Right cardiac atrium (tissue), 5 donors: Measurements from ENCODE around the gene ATP9A. TPM values are rescaled to one million over a fixed set of nuclear protein-coding genes. Genes with fewer than 3 reads are reported as not detected.
"Not testable (repeated sequence)": the region's sequence is repeated elsewhere in the genome, so short reads cannot be mapped to it uniquely, and the experiment has no call there.

Source experiments
- ATAC-seq, 2 donors: fragments of 200-7000 bp; cut with Tn5 transposase; one replicate each; pipeline versions ENCODE4 v1.8.0 to v1.9.1; 2020; ENCODE audit warnings: moderate library complexity in 2 of 2, mild to moderate bottlenecking in 1 of 2
- DNase-seq, 3 donors: peaks; one replicate each; pipeline ENCODE4 v3.0.0-alpha.2; 2020
- H3K27ac ChIP-seq: one replicate; pipeline ENCODE4 v1.5.1; 2013; ENCODE audit warnings: mild to moderate bottlenecking, low read length, control low read depth, moderate library complexity
- H3K27me3 ChIP-seq: one replicate; pipeline ENCODE4 v1.6.1; 2013; ENCODE audit not compliant: control insufficient read depth, insufficient read depth
- H3K4me1 ChIP-seq: one replicate; pipeline ENCODE4 v1.6.1; 2013; ENCODE audit warnings: low read length; ENCODE audit not compliant: control insufficient read depth, insufficient read depth
- H3K4me3 ChIP-seq: one replicate; pipeline ENCODE4 v1.5.1; 2013; ENCODE audit warnings: low read length, control low read depth
- H3K9me3 ChIP-seq: one replicate; pipeline ENCODE4 v1.6.1; 2013; ENCODE audit warnings: low read length; ENCODE audit not compliant: control insufficient read depth
- WGBS: extraction: QIAGEN DNeasy Blood & Tissue Kit; methylation state at CpG from one replicate; pipeline ENCODE4 v1.1.7; 2013; 5-methylcytosine and 5-hydroxymethylcytosine counted together
- intact Hi-C, 4 donors: fragments of 100-400 bp; cut with DNase I; formaldehyde crosslinking; loops; one replicate each; pipeline versions ENCODE4 v1.11.0 to v1.14.0; 2022 to 2023
- polyA plus RNA-seq: library from polyadenylated mRNA; stranded (reverse); fragments of 200-250 nt; gene quantifications from one replicate; pipeline ENCODE4 v1.2.3, GENCODE V29; 2013
- total RNA-seq, 4 donors: library from RNA; stranded (reverse); fragmentation: NEBNext Ultra II Directional; extraction: Animal tissue kit (Norgen Biotek cat#: 25700); gene quantifications; one replicate each; pipeline ENCODE4 v1.2.1, GENCODE V29; 2021
- donor health status: healthy with polysubstance abuse.
- donor health status: DM: no; HTN: yes; CAD: no.
- donor health status: DM: no; HTN: no; CAD: no.
- donor health status: DM: no; HTN: yes; CAD: no; lungs with severe emphysema.
- donor health status: DM: yes; HTN: yes; CAD: no.

ATP9A gene
- total and polyA plus RNA-seq, 5 donors: 6.2 to 23.9 (median 19.4) TPM

GRCh38 chr20:51792960-51793359 is 24.8 kb upstream of the ATP9A start:
- no peak for ATAC-seq
- H3K27me3 ChIP-seq: no peaks in the 10 kb centered on the region
- WGBS: 71% methylated on average over 7 of the region's 7 CpGs

DNA sequence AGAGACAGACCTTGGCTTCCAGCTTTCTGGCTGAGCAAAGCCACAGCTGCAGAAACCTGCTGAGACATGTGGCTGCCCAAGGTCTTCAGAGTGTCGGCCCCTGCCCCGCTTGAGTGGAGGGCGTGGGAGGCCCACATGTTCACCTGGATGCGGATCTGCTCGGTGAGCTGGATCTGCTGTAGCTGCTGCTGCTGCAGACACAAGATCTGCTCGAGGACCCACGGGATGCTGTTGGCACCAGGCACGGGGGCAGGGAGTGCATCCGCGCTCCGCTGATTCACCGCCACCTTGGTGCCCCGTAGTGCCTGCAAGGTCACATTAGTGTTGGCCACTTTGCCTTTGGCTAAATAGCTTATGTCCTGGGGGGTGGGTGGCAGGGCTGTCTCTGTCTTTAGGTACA is 23.4 kb upstream of the ATP9A start:
- no peaks in the 10 kb centered on the region for H3K9me3 ChIP-seq
- no peak overlapping the region for H3K4me3 ChIP-seq
- peak in 1 of 3 donors; percentile 49 for DNase-seq
- WGBS: 95% methylated on average over 13 of the region's 13 CpGs
- intact Hi-C loops: no loop called here
- H3K4me1 ChIP-seq: no peaks in the 10 kb centered on the region
- H3K27me3 ChIP-seq: no peaks in the 10 kb centered on the region
- H3K27ac ChIP-seq: no peak overlapping the region
- no peak for ATAC-seq

More at GRCh38 chr20:51792960-51793359, 24.8 kb upstream of the ATP9A start:
- Histone ChIP-seq H3K9me3 (no peaks in the 10 kb centered on the region), H3K4me1 (no peaks in the 10 kb centered on the region), H3K4me3 (no peak overlapping the region), H3K27ac (no peak overlapping the region)
- DNase-seq: no peak
- intact Hi-C loops: no loop called here

DNA sequence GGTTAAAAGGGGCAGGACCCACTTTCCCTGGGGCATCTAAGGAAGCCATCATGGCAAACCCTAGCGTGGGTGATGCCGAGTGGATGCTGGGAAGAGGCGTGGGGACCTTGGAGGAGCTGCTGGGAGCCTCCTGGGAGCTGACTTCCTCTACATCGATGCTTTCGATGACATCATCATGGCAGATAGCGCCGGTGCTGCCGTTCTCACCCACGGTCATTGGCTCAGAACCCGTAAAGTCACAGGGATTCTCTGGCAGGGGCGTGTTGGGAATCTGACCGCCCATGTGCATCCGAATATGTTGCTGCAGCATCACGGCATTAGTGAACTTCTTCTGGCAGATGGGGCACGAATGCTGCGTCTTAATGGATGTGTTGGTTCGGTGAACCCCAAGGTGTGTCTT is 22.1 kb upstream of the ATP9A start:
- no peak overlapping the region for H3K27ac ChIP-seq
- H3K4me3 ChIP-seq: no peak overlapping the region
- no peaks in the 10 kb centered on the region for H3K27me3 ChIP-seq
- ATAC-seq (no peak), DNase-seq (no peak)
- intact Hi-C loops: no loop called here
- H3K9me3 ChIP-seq: no peaks in the 10 kb centered on the region
- H3K4me1 ChIP-seq: no peaks in the 10 kb centered on the region
- WGBS: 88% methylated on average over 17 of the region's 17 CpGs

GRCh38 chr20:51789434-51789833 is 21.2 kb upstream of the ATP9A start:
- WGBS: 67% methylated on average over 2 of the region's 2 CpGs
- DNase-seq (no peak), ATAC-seq (no peak)
- Histone ChIP-seq H3K4me1 (no peaks in the 10 kb centered on the region), H3K4me3 (no peak overlapping the region), H3K9me3 (no peaks in the 10 kb centered on the region), H3K27ac (no peak overlapping the region), H3K27me3 (no peaks in the 10 kb centered on the region)
- intact Hi-C loops: no loop called here

DNA sequence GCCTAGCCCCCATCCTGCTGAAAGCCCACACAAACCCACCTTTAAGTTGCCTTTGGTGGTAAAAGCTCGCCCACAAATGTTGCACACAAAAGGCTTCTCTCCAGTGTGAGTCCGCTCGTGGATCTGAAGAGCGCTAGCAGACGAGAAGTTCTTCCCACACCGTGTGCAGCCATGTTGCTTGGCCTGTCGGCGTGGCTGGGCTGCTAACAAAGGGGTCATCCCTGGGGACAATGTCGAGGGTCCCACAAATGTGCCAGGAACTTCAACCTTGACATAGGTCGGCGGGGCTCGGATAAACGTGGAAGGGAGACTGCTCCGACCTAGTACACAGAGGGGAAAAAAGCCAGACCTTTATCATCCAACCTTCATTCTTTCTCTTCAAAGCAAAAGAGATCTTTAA is 20.6 kb upstream of the ATP9A start:
- intact Hi-C loops: no loop called here
- WGBS: 86% methylated on average over 14 of the region's 14 CpGs
- no peaks in the 10 kb centered on the region for H3K4me1 ChIP-seq
- ATAC-seq (no peak), DNase-seq (no peak)
- no peaks in the 10 kb centered on the region for H3K27me3 ChIP-seq
- no peak overlapping the region for H3K27ac ChIP-seq
- H3K4me3 ChIP-seq: no peak overlapping the region
- no peaks in the 10 kb centered on the region for H3K9me3 ChIP-seq

DNA sequence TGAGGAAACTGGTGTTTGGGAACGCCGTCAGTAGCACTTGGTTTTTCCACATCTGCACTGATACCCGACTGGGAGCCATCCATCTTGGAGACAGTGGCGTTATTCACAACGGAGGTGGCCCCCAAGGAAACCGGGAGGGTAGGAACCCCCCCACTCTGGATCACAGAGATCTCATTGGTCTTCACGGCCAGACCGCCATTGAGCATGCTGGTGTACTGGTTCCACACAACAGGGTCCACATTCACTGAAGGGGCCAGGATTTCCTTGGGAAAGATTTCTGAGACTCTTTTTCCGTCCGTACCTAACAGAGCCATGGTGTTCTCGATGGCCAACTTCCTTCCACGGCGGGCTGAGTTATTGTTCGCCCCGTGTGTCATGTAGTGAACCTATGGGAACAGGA is 16.1 kb upstream of the ATP9A start:
- intact Hi-C loops: no loop called here
- Histone ChIP-seq H3K4me3 (no peak overlapping the region), H3K4me1 (no peaks in the 10 kb centered on the region), H3K27ac (no peak overlapping the region), H3K9me3 (no peaks in the 10 kb centered on the region), H3K27me3 (no peaks in the 10 kb centered on the region)
- WGBS: 82% methylated on average over 15 of the region's 15 CpGs
- no peak for ATAC-seq
- no peak for DNase-seq

- H3K4me3 ChIP-seq, DNase-seq, H3K4me1 ChIP-seq, ATAC-seq, H3K27me3 ChIP-seq, H3K9me3 ChIP-seq, intact Hi-C loops, H3K27ac ChIP-seq: not testable (repeated sequence)
- 91% methylated on average over 4 of the region's 4 CpGs for WGBS
These were observed 10.1 kb upstream of the ATP9A start for GRCh38 chr20:51778229-51778759.

DNA sequence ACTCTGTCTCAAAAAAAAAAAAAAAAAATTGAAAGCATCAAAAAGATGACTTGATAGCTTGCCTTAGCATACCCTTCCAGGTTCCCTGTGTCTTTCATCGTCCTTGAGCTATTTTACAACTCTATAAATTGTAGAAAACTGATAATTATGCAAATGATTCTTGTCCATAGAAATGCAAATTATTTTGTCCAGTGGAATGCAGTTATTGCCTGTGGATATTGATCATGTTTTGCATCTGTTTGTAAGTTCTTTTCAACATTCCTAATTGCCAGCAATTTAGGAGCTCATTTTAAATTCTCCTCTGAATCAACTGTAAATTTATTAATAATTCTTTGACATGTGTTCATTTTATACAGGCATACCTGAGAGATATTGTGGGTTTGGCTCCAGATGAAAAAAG is 7.1 kb upstream of the ATP9A start:
- intact Hi-C loops: no loop called here

GRCh38 chr20:51772236-51772635 is 4.0 kb upstream of the ATP9A start:
- ATAC-seq (no peak), DNase-seq (no peak)
- intact Hi-C loops: no loop called here
- no peaks in the 10 kb centered on the region for H3K4me1 ChIP-seq
- no peaks in the 10 kb centered on the region for H3K9me3 ChIP-seq
- H3K4me3 ChIP-seq: no peak overlapping the region
- 96% methylated on average over 4 of the region's 4 CpGs for WGBS
- no peaks in the 10 kb centered on the region for H3K27me3 ChIP-seq
- H3K27ac ChIP-seq: no peak overlapping the region

More for the DNA sequence above, 7.1 kb upstream of the ATP9A start:
- Histone ChIP-seq H3K27ac (no peak overlapping the region), H3K27me3 (no peaks in the 10 kb centered on the region), H3K4me1 (no peaks in the 10 kb centered on the region), H3K4me3 (no peak overlapping the region), H3K9me3 (no peaks in the 10 kb centered on the region)
- DNase-seq: no peak
- no peak for ATAC-seq
- 84% methylated on average over 1 of the region's 1 CpG for WGBS

DNA sequence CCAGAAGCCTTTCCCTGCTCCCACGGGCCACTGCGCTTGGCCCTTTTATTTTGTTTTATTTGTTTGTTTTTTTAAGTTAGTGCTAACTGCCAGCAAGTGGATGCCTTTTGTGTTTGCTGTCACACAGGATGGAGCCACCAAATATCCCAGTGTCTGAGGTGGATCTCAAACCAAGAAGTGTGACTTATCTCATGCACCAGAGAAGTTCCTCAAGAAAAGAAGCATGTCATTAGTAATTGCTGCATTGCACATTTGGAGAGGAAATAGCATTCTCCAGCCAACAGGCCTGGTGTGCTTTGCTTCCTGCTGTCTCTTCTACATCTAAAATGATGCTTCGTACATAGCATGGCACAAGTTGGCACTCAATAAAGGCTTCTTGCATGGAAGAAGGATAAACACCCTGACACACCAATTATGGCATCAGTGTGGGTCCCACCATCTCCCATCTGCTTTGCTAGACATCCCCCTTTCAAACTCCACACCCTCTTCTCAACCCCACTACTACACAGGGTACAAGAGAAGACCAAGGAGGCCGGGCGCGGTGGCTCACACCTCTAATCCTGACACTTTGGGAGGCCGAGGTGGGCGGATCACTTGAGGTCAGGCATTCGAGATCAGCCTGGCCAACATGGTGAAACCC is 1.9 kb upstream of the ATP9A start:
- intact Hi-C loops: no loop called here

GRCh38 chr20:51768759-51769517 is 748 bp upstream of the ATP9A start:
- no peaks in the 10 kb centered on the region for H3K4me1 ChIP-seq
- intact Hi-C loops: no loop called here
- H3K27ac ChIP-seq: no peak overlapping the region
- no peaks in the 10 kb centered on the region for H3K9me3 ChIP-seq
- H3K27me3 ChIP-seq: no peaks in the 10 kb centered on the region
- 24% methylated on average over 16 of the region's 16 CpGs for WGBS
- H3K4me3 ChIP-seq: peak overlapping the region; percentile 100
- DNase-seq: peak in 2 of 3 donors; percentile 51 to 64
- ATAC-seq: no peak

More for the DNA sequence above, 1.9 kb upstream of the ATP9A start:
- ATAC-seq (no peak), DNase-seq (peak in 1 of 3 donors; percentile 31)
- WGBS: 87% methylated on average over 9 of the region's 9 CpGs
- H3K4me1 ChIP-seq: no peaks in the 10 kb centered on the region
- no peaks in the 10 kb centered on the region for H3K9me3 ChIP-seq
- no peak overlapping the region for H3K27ac ChIP-seq
- H3K4me3 ChIP-seq: no peak overlapping the region
- H3K27me3 ChIP-seq: no peaks in the 10 kb centered on the region
